ENCODE results near the gene HBZ. TPM values are rescaled to one million over a fixed set of nuclear protein-coding genes. Genes with fewer than 3 reads are reported as not detected.

Gene HBZ
- total and polyA plus RNA-seq, 2 of the 13 experiments (the other 11 are each of a cell fraction or from before 2014, with no cell fraction given): 0.21 TPM; not detected in 1

DNA sequence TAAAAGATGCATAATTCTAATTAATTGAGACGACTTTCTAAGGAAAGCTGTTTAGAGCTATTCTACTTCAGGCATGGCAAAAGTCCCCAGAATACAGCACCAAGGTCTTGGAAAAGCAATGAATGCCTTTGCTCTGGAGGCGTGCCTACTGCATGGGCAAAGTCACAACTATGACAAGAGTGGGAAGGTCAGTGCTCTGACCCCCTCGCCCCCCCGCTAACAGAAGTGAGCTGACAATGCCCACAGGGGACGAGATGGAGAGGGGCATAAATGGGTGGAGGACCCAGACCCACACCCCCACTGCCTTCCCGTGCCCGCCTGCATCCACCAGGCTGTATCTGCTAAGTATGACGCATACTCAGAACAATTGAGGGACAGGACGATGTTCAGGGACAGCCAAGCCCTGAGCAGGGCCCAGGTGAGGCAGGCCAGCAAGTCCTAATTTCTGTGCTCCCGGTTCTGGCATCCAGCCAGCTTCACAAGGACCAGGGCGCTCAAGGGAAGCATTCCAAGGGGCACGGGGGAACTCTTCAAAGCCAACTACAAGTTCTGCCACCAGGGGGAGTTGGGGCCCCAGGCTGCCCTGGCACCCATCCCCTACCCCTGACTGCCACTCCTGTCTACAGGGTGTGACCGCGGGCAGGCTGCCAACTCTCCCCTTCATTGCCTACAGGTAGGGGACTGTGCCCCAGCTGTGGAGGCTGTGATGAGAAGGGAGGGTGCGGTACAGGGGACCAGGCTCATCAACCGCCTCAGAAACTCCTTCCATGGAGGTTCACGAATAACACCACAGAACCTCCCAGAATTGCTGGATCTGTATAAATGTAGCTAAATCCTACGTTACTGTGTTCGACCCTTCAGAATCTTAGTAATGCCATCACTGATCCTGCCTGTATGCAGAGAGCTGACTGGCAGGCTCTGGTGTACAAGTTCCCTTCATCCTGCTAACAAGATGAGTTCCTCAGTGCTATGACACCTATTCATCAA lies 34.8 kb upstream of the HBZ start (continued):
- TF ChIP-seq, protein P1, sequence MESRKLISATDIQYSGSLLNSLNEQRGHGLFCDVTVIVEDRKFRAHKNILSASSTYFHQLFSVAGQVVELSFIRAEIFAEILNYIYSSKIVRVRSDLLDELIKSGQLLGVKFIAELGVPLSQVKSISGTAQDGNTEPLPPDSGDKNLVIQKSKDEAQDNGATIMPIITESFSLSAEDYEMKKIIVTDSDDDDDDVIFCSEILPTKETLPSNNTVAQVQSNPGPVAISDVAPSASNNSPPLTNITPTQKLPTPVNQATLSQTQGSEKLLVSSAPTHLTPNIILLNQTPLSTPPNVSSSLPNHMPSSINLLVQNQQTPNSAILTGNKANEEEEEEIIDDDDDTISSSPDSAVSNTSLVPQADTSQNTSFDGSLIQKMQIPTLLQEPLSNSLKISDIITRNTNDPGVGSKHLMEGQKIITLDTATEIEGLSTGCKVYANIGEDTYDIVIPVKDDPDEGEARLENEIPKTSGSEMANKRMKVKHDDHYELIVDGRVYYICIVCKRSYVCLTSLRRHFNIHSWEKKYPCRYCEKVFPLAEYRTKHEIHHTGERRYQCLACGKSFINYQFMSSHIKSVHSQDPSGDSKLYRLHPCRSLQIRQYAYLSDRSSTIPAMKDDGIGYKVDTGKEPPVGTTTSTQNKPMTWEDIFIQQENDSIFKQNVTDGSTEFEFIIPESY (CRISPR knock-in tag; IDR thresholded peaks at IDR 0.05): peak; percentile 36; the same call in 1 of the 2 replicates
- TF ChIP-seq TEAD3 (CRISPR knock-in tag; optimal IDR thresholded peaks at IDR 0.05; ENCODE audit: borderline replicate concordance): peak; percentile 61

DNA sequence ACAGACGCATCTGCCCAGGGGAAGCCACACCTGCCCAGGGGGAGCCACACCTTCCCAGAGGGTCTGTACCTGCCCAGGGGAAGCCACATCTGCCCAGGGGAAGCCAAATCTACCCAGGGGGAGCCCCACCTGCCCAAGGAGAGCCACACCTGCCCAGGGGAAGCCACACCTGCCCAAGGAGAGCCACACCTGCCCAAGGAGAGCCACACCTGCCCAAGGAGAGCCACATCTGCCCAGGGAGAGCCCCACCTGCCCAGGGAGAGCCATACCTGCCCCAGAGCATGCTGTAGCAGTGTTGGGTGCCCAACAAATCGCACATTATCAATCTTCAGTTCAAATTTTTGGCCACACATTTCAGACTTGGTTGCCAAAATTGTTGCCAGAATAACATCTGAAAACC lies 33.6 kb upstream of the HBZ start:
- TF ChIP-seq ZNF367 (CRISPR knock-in tag; IDR thresholded peaks at IDR 0.05; ENCODE audit: borderline replicate concordance) (no peak), ZIK1 (CRISPR knock-in tag; IDR thresholded peaks at IDR 0.05; ENCODE audit: borderline replicate concordance, low read depth) (no peak), ATF7 (IDR thresholded peaks at IDR 0.05) (no peak), ATF7 (CRISPR knock-in tag; IDR thresholded peaks at IDR 0.05) (no peak), POLR2AphosphoS2 (IDR thresholded peaks at IDR 0.05; ENCODE audit: low read depth, low read length) (no peak), ZKSCAN5 (CRISPR knock-in tag; IDR thresholded peaks at IDR 0.05) (no peak), ZNF101 (CRISPR knock-in tag; IDR thresholded peaks at IDR 0.05; ENCODE audit: borderline replicate concordance, low read depth) (no peak)
- TF ChIP-seq, protein P1 (CRISPR knock-in tag; IDR thresholded peaks at IDR 0.05): no peak
- no peak for DNase-seq (ENCODE audit: low spot score)
- Histone ChIP-seq H2AFZ (ENCODE audit: low read length) (no peak overlapping the region), H3K4me3 (replicated peaks in 1 of 3; ENCODE audit: insufficient read depth in 1 of 3, low read depth in 2 of 3, low read length in 3 of 3) (no peak overlapping the region), H3K9ac (ENCODE audit: insufficient read depth, low read depth, low read length) (no peak overlapping the region), H3K4me2 (ENCODE audit: low read depth, low read length) (no peak overlapping the region), H3K36me3 (replicated peaks in 1 of 2; ENCODE audit: control insufficient read depth in 1 of 2, insufficient read depth in 2 of 2, low read length in 2 of 2) (peaks cover 2 to 27% of the 10 kb centered on the region in 2 experiments; a peak in 4 of 5 replicates), H4K20me1 (ENCODE audit: insufficient read depth, low read length) (0 out of 2 replicates have a peak, but pooled peaks cover 4% of the 10 kb centered on the region), H3K27ac (ENCODE audit: extremely low read length, insufficient read depth, low read length) (no peak overlapping the region), H3K79me2 (ENCODE audit: insufficient read depth, low read length) (no peaks in the 10 kb centered on the region), H3K27me3 (ENCODE audit: control insufficient read depth in 1 of 2, insufficient read depth in 2 of 2, low read length in 2 of 2) (no peaks in the 10 kb centered on the region), H3K9me3 (ENCODE audit: low read length) (no peaks in the 10 kb centered on the region), H3K4me1 (ENCODE audit: insufficient read depth, low read length) (peaks cover 3% of the 10 kb centered on the region)
- CTCF ChIA-PET (ENCODE audit: low intra/inter-chr PET ratio, low total read pairs): interaction anchor here (2.4 kb wide), 1 partner anchor 62 kb away, joined by 17 read pairs; the partner anchor contains the start of gene HBQ1
- BruUV-seq (replicated peaks): no TSS peak
- ATAC-seq: no peak
- intact Hi-C loops (cut with micrococcal nuclease; ENCODE audit: unreplicated experiment): loop anchor here (5.0 kb wide), 1 partner anchor 243 kb away; no protein-coding TSS in a partner anchor
- POLR2A ChIA-PET: no interaction called here
- FAIRE-seq: no peak
- WGBS (ENCODE audit: low lambda C conversion rate): 100% methylated on average over 1 of the region's 2 CpGs
- in situ Hi-C loops (cut with HindIII; ENCODE audit: extremely low pct_ligation_motif_present, low pct_unique_long_range_greater_than_20kb): no loop called here
